ENCODE data around the gene SPEG.

The SPEG gene

GRCh38 chr2:219547621-219548020 lies 113.0 kb downstream of the SPEG start:
- Histone ChIP-seq H3K9ac (ENCODE audit: low read depth, low read length, poor library complexity) (no peak overlapping the region), H2AFZ (ENCODE audit: low read length) (no peak overlapping the region), H3K4me3 (ENCODE audit: low read length in 2 of 2) (no peak overlapping the region), H2BK15ac (ENCODE audit: low read length) (no peak overlapping the region), H3K79me1 (ENCODE audit: low read depth, low read length) (peaks cover 2% of the 10 kb centered on the region), H2AK5ac (ENCODE audit: low read depth, low read length) (peak overlapping the region; percentile 28), H3K27ac (replicated peaks; ENCODE audit: low read length) (no peak overlapping the region), H3K36me3 (replicated peaks in 1 of 2; ENCODE audit: control insufficient read depth in 2 of 2, insufficient read depth in 2 of 2, low read length in 2 of 2) (peaks cover 0 to 23% of the 10 kb centered on the region in 2 donors), H4K8ac (ENCODE audit: low read depth, low read length) (no peak overlapping the region), H3K4me1 (ENCODE audit: control insufficient read depth in 2 of 2, insufficient read depth in 1 of 2, low read depth in 1 of 2, low read length in 2 of 2) (peaks cover 9 to 14% of the 10 kb centered on the region in 2 donors), H4K91ac (ENCODE audit: low read depth, low read length, poor library complexity) (no peak overlapping the region), H3K27me3 (ENCODE audit: control insufficient read depth in 3 of 3, insufficient read depth in 3 of 3, low read depth in 1 of 3, low read length in 3 of 3) (peaks cover 0 to 21% (median 0%) of the 10 kb centered on the region in 3 experiments), H3K23ac (ENCODE audit: low read depth, low read length, poor library complexity) (peak overlapping the region; percentile 65), H3K18ac (ENCODE audit: low read length) (no peak overlapping the region), H2BK12ac (ENCODE audit: low read length) (no peak overlapping the region), H2BK5ac (ENCODE audit: low read length) (peak overlapping the region; percentile 39), H2BK120ac (ENCODE audit: low read depth, low read length) (no peak overlapping the region), H3K9me3 (replicated peaks in 1 of 2; ENCODE audit: control insufficient read depth in 2 of 2, insufficient read depth in 1 of 2, low read depth in 1 of 2, low read length in 2 of 2) (no peaks in the 10 kb centered on the region), H3K14ac (ENCODE audit: low read length) (no peak overlapping the region), H3K4me2 (ENCODE audit: insufficient read depth, low read length, poor library complexity, severe bottlenecking) (no peak overlapping the region), H3K4ac (ENCODE audit: low read length) (no peak overlapping the region)
- no peak for DNase-seq (ENCODE audit: low spot score)
- WGBS, 2 donors (ENCODE audit: extremely low coverage in 2 of 2, insufficient read length in 2 of 2, insufficient replicate concordance in 1 of 2): no CpG with 5 or more reads among the region's 26 CpGs
